CD4-positive, alpha-beta T cell treated with Interleukin-4 for 4 hours (primary cell): ENCODE measurements around the gene MORN1.
"Not testable (repeated sequence)": the region's sequence is repeated elsewhere in the genome, so short reads cannot be mapped to it uniquely, and the experiment has no call there.

Source experiments
- DNase-seq: peaks from one replicate; pipeline ENCODE4 v3.0.0-alpha.2; 2020

The MORN1 gene

DNA sequence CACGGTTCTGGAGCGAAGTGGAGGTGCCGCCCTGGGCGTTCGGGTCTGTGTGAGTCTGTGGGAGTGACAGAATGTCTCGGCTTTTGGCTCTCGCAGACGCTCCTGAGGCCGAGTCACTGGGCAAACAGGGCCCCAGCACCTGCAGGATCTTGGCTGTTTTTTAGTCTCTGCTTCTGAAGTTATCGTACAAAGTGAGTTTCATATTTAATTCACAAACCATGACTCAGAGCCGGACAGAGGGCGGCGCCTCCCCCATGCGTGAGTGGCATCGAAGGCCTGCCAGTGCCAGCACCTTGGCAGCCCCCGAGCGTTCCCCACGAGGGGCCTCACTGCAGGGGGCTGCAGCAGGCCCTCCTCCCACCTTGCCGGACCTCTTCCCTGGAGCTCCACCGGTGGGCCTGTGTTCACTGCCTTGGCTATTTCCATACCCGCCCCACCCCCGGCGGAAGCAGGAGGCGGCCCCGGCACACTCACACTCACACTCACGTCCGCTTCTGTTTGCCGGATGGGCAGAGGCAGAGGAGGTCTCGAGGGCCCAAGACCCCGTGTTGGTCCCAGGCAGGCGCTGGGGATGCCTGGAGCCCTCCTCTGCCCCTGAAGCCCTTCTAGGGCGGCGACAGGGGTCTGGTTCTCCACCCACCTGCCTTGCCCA, 56.3 kb downstream of the MORN1 start:
- DNase-seq: no peak

DNA sequence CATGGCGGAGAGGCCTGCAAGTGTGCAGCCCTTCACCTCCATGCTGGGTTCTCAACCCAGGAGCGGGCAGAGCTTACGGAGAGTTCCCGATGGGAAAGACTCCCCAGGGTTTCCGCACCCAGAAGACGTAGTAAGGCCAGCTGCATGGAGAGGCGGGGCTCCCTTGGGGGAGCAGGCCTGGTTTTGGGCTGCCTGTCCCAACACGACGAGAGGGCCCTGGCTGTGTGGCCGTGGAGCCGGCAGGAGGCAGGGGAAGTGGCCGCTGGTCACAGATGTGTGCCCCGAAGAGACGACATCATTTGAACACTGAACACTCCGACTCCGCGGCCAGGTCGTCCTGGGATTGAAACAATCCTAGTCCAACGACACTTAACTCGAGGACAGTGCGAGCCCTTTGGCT, 57.0 kb downstream of the MORN1 start:
- DNase-seq: no peak

DNA sequence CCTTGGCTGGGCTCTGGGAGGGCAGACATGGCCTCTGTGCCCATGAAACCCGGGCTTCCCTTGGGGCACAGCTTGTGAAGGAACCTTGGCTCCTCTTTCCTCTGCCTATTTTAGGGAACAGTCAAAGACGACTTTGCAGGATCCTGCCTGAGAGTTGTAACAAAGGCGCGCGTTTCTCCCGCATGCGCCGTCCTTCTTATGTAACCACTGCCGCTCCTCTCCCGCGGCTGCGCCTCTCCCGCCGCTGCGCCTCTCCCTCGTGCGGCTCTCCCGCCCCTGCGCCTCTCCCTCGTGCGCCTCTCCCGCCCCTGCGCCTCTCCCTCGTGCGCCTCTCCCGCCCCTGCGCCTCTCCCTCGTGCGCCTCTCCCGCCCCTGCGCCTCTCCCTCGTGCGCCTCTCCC, 59.8 kb downstream of the MORN1 start:
- DNase-seq: not testable (repeated sequence)

DNA sequence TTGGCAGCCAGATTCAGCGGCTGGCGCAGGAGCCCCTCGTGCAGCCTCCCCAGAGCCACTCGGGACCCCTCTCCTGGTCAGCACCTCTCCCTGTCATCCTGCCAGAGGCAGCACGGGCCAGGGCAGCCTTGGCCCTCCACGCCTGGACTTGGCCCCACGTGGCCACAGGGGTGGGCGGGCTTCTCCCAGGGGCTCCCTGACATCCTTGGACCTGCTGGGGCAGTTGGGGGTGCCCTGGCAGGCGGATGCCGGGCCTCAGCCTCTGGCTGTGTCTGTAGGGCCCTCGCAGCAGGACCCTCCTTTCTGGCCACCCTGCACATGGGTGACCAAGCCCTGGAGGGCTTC, 60.2 kb downstream of the MORN1 start:
- DNase-seq: no peak

DNA sequence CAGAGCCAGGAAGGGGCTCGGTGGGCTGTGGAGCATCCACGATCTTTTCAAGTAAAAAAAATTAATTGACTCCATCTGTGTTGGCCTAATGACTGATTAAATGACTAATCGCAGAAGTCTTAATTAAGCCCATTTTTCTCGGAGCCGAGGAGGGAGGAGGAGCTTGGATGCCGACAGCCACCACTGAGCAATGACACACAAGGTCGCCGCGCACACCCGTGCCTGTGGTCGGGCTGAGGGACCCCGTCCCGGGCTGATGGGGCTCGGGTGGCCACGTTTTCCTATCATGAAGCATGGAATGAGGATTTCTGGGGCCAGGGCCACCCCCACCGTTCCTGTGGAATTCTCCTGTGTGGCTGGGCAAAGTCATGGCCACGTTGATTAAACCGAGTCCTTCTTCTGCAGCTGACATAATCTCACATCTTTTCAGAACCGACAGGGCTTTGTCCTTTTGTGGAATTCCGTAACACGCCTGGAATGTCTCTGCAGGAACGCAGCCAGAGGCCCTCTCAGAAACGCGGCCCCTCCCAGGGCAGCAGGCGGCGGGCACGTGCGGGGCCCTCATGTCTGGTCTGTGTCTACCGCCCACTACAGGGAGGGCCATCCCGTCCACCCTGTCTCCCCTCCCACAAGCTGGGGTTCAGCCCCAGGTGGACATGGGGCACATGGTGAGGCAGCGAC, 60.7 kb downstream of the MORN1 start:
- no peak for DNase-seq

DNA sequence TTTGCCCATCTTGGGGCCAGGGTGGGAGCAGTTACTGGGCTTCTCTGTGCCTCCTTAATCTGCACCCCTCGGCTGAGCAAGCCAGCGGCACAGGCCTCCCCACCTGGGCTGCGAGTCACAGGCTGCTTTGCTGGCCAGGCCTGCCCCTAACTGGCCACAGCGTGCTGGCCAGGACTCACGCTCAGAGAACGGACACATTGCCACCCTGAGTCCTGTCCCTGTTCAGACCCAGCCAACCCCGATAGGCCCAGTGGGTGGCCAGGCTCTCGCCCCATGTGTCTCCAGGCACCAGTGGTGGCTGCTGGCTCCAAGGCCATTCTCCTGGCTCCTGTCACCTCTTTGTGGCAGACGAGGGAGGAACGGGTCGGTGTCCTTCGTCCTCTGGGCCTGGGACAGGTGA, 61.3 kb downstream of the MORN1 start:
- DNase-seq: no peak

DNA sequence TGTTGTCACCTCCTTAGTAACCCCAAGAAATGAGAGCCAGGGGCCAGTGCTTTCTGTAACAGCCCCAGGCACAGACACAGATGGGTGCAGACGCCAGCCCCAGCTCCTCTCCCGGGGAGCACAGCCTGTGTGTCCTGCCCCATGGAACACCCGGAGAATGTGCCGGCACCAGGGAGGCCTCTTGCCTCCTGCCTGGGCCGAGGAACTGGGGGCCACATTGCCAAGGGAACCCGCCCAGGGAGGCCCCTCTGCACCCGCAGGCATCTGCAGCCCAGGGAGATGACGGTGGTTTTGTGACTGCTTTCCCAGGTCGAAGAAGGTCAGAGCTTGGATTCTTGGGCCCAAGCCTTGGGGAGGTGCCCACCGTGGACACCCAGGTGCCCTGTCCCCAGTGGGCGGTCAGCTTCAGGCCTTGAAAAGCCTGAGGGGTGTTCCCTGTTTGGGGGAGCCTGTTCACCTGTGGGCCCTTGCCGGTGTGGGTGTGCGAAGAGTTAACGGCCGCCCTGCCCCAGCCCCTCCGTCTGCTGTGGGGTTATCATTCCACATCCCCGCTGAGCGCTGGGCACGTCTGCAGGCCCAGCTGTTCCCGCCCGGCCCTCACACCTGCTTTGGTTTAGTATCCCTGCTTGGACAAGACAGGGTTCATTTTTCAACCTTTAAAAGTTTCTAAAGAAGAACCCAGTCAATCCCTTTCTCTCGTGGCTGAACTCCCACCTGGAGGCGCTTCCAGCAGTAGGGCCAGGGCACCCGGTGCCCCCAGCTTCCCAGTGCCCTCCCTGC, 62.5 kb downstream of the MORN1 start:
- no peak for DNase-seq

DNA sequence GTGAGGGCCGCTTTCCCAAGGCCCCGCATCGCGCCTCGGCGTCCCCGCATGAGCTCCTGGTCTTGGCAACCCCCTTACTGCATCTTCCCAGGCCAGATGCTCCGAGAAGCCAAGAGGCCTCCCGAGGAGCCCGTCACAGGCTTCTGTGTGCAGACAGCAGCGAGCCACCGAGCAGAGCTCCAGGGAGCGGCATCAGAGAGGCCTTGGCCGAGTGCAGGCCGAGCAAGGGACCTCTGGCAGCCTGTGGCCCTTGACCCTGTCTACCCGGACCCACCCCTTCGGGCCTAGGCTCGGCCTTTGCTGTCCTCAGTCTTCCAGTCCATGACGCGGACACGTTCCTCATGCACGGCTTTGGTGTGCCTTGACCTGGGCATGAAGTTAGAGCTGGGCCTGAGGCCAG, 63.5 kb downstream of the MORN1 start:
- no peak for DNase-seq

DNA sequence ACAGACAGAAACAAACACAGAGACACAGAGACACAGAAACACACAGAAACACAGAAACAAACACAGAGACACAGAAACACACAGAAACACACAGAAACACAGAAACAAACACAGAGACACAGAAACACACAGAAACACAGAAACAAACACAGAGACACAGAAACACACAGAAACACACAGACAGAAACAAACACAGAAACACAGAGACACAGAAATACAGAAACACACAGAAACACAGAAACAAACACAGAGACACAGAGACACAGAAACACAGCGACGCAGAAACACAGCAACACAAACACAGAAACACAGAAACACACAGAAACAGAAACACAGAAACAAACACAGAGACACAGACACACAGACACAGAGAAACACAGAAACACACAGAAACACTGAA, 64.2 kb downstream of the MORN1 start:
- not testable (repeated sequence) for DNase-seq

DNA sequence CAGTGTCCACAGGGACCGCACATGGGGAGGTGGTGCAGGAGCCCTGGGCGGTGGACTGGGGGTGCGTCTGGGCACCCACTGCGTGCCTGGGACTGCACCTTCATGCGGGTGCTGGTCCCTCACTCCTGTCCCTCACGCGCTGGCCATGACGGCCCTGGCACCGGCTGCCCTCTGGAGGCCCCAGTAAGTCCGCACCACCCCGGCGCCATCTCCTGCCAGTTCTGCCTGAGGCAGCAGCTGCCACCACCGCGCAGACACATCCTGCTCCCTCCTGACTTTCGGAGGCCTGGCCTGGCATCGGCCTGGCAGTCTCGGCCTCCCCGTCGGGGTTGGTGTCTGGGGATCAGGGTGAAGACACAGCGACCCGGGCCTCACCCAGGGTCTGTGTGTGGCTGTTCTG, 64.8 kb downstream of the MORN1 start:
- DNase-seq: no peak

DNA sequence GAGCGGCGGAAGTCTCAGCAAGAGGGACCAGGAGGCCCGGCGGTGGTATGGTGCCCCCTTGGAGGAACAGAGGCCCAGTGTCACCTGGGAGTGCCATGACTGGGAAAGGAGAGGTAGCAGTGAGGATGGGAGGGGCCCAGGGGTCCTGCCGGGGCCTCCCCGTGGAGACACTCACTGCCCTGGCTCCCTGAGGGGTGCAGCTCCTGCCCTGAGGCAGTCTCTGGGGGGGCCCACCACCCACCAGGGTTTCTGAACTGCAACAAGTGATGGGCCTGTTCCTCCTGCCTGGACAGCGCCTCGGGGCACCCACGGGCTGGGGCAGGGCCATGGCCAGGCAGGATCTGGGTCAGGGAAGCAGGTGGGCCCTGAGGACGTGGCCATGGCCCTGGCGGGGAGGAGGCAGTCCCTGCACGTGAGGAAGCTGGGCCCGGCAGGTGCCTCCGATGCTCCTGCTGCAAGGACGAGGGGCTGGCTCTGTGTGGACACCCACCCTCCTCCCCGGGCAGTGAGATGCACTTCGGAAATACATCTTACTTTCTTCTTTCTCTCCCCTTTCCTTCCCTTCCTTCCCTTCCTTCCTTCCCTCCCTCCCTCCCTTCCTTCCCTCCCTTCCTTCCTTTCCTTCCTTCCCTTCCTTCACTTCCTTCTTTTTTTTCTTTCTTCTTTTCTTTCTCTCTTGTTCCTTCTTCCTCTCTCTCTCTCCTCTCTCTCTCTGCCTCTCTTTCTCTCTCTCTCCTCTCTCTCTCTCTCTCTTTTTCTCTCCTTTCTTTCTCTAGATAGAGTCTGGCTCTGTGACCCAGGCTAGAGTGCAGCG, 66.6 kb downstream of the MORN1 start:
- no peak for DNase-seq

DNA sequence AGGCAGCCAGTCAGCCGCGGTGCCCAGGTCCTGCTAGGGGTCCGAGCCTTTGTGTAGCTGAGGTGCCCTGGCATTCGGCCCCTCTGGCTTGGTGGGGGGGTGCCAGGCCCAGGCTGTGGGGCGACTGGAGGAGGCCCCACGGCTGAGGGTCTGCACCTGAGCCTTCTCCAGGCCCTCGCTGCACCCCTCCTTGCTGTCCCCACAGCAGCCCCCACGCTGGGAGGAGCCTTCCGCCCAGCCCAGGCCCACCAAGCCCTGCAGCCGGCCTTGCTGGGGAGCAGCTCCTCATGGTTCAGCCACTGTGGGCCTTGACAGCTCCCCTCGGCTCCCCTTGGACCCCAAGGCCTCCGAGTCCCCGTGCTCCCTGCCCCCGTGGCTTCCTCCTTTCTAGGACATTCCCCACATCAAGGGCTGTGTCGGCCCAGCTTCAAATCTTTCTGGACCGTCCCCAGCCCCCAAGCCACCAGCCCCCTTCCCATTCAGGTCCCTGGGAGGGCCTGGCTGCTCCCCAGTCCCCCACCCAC, 67.8 kb downstream of the MORN1 start:
- DNase-seq: no peak

DNA sequence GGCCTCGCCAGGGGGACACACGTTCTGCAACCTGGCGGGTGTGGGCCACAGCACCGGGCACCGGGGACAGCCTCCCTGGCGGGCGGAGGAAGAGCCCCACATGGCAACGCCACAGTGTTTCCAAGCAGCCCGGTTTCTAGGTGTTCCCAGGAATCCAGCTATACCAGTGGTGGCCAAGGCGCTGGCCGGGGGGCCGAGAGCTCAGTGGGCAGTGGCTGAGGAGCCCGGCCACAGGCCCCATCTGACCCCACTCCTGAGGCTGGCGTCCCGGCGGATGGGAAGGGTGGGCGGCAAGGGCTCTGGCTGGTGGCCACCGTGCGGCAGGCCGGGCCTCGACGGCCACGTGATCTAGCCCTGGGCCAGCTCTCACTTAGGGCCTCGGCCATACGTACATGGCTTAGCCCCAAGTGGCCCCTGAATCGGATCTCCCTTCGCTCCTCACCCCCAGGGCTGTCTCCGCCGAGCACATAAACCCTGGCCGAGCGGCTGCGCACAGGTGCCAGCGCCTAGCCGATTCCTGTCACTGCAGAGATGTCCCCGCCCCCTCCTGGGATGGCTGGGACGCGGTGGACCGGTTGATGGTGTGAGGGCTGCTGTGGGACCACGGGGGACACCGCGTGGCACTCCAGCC, 68.7 kb downstream of the MORN1 start:
- no peak for DNase-seq

DNA sequence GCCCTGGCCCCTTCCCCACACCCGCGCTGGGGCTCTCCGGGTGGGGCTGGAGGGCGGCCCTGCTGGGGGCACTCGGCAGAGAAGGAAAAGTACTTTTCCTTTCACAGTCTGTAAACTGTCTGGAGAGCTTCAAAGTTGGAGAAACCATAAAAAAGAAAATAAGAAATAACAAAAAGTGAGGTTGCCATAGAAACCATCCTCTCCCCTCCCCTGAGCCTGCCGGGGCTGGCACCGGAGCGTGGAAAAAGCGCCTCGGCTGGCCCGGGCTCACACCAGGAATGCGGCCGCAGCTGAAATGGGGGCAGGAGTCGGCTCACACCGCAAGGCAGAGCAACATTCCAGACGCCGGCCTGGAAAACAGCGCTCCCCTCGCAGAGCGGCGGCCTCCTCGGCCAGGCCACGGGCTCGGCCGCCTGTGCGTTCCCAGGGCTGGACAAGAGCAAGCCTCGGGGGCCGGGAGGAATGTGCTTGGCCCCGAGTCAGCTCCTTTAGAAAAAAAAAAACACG, 69.2 kb downstream of the MORN1 start:
- no peak for DNase-seq

DNA sequence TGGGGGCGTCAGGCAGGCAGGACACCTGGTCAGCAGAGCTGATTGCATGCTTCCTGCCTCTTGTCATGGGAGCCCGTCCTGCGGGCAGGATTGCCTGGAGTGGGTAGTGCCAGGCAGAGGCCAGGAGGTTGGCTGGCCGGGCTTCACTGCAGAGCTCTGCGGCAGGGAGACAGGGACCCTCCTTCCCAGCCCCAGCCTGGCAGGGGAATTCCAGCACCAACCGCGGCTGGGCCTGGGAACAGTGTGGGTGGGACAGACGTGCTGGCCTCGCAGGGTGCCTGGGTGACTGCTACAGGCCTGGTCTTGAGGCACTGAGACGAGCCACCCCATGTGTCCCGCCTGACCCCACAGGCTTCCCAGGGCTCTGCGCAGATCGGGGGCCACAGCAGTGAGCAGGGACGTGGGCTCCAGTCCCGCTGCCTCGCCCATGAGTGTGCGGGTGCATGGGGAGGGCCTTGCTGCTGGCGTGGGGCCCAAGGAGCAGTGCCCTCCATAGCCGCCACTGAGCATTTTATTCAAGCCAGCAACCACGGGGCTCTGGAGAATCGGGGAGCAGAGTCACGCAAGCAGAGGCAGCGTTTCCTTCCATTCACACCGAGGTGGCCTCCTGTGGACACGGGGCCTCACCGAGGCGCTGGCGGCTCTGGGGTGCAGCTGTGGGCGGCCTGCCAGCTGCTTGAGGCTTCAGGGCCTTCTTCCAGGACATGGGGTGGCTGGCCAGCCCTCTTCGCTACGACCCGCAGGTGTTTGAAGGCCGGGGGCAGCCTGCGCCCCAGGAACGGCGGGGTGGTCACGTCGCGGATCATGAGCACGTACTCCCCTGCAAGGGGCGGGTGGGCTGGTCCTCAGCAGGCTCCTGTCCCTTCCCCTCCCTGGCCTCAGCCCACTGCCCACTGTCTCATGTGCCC, 70.3 kb downstream of the MORN1 start:
- DNase-seq: no peak

DNA sequence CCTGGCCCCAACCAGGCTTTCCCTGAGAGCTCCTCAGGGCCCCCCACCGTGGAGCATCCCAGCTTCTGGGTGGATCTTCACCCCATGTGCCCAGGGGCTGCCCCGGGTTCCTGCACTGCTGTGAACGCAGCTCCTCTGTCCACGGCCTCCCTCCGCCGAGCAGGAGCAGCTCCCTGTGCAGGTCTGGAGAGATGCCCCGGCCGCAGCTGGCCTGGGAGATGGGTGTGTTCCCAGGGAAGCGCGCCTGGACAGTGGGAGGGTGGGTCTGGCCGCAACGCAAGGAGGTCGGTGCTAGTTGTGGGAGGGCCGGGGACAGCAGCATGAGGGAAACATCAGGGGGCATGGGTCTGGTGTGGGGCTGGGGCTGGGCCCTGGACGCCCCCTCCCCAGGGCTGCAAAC, 71.3 kb downstream of the MORN1 start:
- DNase-seq: no peak

DNA sequence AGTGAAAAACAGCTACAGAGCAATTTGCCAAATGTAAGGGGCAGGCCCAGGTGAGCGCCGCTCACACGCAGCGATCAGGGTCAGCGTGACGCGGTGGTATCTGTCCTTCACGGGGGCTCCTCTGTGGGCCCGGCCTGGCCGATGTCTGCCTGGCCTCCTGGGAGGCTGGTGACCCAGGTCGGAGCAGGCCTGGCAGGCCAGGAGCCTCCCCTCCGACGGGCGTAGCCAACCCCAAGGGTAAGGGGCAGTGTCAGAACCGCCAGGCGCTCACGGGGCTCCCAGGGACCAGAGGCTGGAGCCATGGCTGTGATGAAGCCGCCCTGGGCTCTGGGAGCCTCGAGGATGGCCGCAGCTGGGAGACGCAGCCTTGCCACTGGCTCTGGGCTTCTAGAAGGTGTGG, 72.1 kb downstream of the MORN1 start:
- DNase-seq: no peak

DNA sequence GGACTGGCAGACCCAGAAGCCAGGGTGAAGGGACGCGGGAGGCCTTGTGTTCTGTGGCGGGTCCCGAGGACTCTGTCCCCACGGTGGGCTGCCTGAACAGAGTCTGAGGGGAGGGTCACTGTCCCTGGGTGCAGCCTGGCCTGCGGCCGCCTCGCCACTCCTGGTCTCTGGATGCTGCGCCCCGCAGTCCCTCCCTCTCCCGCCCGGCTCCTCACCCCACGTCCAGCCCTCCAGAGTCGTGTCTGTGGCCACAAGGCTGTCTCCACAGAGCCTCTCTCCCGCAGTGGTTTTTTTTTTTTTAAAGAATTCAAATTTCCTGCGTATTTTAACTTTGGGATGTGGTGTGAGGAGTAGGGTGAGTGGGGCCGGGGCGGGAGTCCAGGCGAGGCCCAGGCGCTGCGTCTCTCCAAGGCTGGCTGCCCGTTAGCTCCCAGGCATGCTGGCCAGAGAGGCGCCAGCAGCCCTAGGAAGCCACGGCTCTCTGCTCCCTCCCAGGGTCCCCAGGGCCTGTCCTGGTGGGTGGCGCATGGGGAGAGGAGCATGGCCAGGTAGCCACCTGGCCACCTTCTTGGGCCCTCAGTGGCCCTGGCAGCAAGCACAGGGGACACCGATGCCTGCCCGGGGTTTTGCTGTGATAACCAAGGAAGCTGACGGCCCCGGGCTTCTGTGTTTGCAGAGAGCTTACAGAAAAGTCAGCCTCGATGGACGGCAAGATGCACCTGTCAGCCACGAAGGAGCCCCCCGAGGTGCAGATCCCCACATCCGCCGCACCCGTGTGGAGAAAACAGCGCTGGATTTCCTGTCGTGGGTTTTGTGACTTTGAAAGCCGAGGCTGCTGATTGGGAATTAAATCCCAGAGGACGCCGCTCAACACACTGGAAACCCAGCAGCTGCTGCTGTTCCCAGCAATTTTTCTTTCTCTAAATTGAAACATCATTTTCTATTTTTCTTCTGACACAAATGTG, 72.8 kb downstream of the MORN1 start:
- no peak for DNase-seq

DNA sequence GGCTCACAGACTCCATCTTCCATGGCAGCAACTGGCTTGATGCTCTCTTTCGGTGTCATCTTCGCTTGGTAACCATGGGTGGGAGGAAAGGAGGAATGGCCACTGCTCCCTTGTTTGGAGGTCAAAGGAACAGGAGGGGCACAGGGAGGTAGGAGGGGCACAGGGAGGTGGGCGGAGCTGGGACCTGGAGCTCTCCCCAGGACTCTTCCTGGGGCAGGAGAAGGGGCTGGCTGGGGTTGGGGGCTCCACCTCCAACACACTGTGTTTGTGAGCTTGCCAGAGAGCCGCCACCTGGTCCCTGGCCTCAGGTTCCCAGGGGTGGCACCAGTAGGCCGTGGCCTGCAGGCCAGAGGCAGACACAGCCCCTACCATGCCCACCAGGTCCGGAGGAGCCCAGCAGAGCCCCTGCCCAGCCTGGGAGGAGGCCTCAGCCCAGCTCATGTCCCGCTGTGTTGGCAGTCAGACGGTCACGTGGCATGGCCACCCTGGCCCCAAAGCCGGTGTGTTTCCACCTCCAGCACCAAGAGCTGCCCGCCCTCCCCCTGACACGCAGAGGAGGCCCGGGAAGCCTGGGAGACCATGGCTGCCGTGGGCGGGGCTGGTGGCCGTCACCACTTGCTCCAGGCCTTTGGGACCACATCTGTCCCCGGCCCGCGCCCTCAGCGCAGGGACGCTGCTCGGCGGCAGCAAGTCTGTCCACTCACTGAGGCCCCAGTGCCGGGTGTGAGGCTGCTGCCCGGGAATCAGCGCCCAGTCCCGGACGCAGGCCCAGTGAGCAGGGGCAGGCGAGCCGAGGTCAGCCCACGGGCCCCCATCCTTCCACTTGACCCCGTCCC, 73.9 kb downstream of the MORN1 start:
- no peak for DNase-seq
